ENCODE data around the gene SLC5A9.

DNA sequence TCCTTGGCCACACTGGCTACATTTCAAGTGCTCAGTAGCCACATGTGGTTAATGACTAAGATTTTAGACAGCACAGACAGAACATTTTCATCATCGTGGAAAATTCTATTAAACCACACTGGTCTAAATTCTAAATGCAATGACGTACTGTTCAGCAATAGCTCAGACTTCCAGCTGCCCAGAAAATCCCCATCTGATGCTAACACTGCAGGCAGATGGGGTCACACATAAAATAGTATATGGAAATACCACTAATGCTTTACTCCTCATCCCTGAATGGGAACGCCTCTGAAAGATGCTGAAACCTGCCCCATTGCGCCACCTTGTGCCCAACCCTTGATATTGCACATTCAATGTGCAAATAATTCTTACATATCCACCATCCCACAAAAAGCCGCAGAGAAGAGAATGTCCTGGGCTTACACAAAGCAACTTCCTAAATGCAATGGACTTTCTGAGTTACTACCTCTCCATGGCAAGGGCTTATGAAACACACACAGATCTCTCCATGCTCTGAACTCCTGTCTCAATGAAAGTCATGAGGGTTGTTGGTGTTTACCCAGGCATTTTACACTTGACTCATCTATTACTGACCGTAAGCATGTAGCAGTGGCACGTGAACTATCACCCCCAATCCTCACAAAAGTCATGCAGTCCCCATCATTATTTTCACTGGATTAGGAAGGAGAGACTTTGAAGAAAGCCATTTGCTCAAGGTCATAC lies 20.3 kb upstream of the SLC5A9 start:
- TF ChIP-seq POLR2AphosphoS5 (IDR thresholded peaks at IDR 0.05; ENCODE audit: low read length) = no peak
- TF ChIP-seq SMARCA5 (IDR thresholded peaks at IDR 0.05) = no peak
